Inflammatory macrophage treated with lipopolysaccharide for 4 hours (primary cell): Measurements from ENCODE around the gene RAP1A.
"Not testable (repeated sequence)": the region's sequence is repeated elsewhere in the genome, so short reads cannot be mapped to it uniquely, and the experiment has no call there.

ENCODE experiments used
- DNase-seq: peaks from one replicate; pipeline ENCODE4 v3.0.0-alpha.2; 2020

RAP1A gene

GRCh38 chr1:111598544-111598943, 21.0 kb upstream of the RAP1A start:
- no peak for DNase-seq

DNA sequence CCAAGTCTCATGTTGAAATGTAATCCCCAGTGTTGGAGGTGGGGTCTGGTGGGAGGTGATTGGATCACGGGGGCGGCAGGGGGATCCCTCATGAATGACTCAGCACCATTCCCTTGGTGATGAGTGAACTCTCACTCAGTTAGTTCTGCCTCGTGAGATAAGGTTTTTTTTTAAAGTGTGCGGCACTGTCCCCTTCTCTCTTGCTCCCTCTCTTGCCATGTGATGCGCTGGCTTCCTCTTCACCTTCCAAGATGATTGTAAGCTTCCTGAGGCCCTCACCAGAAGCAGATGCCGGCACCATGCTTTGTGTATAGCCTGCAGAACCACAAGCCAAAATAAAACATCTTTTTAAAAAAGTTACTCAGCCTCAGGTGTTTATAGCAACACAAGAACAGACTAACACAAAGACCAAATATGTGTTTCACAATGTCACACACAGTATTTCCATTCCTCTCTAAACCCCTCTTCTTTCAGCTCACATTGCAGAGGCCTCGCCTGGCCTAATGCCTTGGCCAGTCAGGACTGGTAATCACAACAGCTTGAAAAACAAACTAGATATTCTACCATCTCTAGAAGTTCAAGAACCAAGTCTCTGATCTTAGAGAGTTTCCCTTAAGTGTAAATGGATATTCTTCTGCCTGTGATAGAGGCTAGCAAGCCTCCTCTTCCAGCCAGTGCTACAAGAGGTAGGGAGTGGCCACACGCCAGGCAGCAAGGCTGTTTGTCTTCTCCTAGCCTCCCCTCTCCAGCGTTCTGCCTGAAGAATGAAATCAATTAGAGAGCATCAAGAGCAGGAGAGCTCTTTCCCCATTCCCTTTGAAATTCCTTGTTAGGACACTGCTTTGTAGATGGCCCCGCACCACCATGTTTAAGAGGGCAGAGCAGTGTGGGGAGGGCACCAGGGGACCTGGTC, 19.6 kb upstream of the RAP1A start:
- no peak for DNase-seq

GRCh38 chr1:111600886-111601386, 18.7 kb upstream of the RAP1A start:
- DNase-seq, result no peak

- peak; percentile 44 for DNase-seq
Observed at GRCh38 chr1:111602302-111602701, 17.3 kb upstream of the RAP1A start.

DNA sequence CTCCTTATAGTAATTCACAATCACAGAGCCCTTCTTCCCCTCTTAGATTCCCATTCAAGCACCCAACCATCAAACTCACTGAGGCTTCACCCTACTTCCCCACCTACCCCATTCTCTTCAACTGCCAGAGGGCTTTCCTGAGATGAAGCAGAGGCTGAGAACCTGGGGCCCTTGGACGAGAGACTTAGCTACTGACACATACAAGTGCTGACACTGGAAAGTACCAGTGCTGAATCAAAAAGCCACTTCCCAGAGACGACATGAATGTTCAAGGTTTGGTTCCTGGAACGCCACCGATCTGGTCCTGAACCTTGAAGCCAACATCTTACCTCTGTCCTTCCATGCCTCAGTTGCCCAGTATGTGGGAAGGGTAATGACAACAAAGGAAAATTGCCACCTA, 16.6 kb upstream of the RAP1A start:
- no peak for DNase-seq

DNA sequence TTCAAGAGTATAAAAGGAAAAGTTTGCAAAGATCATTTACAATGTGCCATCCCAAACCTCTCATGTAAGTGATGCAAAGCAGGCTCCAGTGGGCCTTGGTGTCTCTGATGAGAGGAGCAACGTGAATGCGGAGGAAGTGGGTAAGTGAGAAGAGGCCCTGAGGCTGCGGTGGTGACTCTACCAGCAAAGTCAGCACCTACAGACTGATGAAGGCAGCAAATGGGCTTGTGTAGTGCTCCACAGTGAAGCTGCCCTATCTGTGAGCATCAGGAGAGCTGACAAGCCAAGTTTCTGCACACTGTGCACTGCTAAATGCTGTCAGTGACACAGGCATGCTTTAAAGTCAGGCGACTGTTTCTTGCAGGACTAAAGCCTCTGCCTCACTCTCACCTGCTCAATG, 15.6 kb upstream of the RAP1A start:
- DNase-seq, result no peak

GRCh38 chr1:111604931-111605330, 14.7 kb upstream of the RAP1A start:
- DNase-seq, result no peak

GRCh38 chr1:111605576-111605975, 14.0 kb upstream of the RAP1A start:
- DNase-seq, result peak; percentile 35

GRCh38 chr1:111606457-111607215, 13.0 kb upstream of the RAP1A start:
- DNase-seq, result not testable (repeated sequence)

DNA sequence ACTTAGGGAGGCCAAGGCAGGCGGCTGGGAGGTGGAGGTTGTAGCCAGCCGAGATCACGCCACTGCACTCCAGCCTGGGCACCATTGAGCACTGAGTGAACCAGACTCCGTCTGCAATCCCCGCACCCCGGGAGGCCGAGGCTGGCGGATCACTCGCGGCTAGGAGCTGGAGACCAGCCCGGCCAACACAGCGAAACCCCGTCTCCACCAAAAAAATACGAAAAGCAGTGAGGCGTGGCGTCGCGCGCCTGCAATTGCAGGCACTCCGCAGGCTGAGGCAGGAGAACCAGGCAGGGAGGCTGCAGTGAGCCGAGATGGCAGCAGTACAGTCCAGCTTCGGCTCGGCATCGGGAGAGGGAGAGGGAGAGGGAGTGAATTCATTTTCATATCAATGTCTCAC, 11.1 kb upstream of the RAP1A start:
- not testable (repeated sequence) for DNase-seq

DNA sequence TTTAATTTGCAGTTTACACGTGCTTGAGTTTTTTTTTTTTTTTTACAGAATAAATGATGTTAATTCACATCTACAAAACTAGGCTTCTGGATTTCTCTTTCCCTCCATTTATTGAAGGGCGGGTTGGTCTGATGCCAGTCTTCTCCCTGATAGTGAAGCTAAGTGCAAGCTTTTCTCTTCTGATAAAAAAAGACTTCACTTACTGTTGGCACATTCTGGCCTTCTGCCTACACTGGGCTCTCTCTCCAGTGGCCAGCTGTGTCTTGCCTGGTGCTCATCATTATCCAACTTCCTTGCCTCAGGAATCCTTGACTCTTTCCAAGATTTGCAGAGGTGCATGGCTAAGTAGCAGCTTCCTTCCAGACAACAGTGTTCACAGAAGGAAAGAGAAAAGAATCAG, 7.6 kb upstream of the RAP1A start:
- DNase-seq, result no peak

DNA sequence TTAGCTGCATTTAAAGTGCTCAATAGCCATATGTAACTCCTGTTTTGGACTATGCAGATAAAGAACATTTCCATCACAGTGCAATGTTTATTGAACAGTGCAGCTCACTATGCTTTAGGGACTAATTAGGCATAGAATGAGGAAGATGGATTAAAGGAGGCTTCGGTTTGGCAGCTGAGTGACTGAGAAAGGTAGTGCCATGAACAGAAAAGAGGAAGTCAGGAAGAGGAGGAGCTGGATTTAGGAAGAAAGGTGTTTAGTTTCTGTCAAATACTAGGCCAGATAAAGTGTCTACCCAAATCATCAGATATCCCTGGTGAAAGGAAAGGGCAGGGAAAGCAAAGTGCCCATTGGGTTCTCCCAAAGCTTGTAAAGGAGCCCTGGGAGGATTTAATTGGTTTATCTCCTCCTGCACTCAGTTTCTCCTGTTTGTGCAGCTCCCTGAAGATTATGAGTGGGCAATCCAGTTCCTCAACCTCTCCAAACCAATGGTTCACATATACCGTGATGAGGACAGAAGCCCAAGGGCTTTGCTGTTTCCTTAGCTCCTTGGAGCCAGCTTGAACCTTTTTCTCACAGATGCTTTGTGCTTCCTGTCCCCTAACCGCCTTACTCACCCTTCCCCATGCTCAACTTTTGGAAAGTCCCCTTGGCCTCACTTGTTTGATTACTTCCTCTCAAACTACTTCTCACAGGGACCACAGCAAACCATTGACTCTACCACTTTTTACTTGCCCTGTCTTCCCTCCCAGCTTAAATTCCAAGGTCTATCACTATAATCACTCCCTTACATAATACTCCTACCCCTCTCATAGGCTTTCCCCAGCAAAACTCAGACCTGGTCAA, 3.5 kb upstream of the RAP1A start:
- DNase-seq, result peak; percentile 90

DNA sequence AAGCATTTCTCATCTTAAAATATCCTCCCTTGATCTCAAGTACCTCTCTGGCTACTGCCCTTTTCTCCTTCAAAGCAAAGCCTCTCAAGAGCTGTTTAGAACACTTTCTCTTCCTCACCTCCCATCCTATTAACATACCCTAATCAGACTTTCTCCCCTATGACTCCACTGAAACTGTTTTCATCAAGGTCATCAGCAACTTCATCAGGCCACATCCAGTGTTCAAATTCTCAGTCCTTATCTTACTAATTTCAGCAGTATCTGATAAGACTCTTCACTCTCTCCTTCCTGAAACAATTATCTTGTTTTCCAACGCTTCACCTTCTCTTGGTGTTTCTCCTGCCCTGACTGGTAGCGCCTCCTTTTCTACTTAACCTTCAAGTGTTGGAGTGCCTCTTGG, 1.5 kb upstream of the RAP1A start:
- DNase-seq, result no peak

GRCh38 chr1:111618961-111619634, 491 bp upstream of the RAP1A start:
- no peak for DNase-seq

- DNase-seq, result peak; percentile 72
Observed at GRCh38 chr1:111620441-111620971, 917 bp downstream of the RAP1A start.

GRCh38 chr1:111621050-111621449, 1.5 kb downstream of the RAP1A start:
- DNase-seq, result peak; percentile 79

DNA sequence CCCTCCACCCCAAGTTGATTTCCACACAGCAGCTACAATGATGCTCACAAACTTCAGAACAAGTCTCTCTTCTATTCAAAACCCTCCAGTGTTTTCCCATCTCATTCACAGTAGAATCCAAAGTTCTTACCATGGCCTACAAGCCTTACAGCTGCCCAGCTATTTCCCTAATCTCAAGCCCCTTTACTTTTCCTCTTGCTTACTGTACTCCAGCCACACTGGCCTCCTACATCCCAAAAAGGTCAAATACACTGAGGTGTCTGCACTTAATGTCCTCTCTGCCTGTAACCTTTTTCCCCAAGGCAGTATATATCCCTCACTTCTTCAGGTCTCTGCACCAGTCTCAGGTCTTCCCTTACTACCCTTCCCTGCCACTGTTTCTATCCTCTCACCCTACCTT, 2.6 kb downstream of the RAP1A start:
- no peak for DNase-seq

DNA sequence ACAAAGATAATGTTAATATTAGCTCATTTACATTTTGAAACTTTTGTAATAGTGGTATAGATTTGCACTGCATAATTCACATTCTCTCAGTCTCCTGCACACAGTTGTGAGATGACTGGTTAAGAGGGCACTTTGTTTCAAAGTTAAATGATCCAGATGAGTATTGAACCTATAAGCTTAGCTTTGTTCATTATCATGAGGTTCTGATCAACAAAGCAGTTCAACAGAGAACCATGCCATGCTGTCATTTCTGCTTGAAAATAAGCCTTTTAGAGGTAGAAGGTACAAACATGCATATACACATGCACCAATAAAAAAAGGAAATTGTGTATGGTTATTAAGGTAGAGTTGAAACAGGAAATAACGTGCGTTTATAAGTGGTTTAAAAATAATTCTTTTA, 4.8 kb downstream of the RAP1A start:
- DNase-seq, result no peak

- no peak for DNase-seq
Observed at GRCh38 chr1:111625276-111625675, 5.7 kb downstream of the RAP1A start.

GRCh38 chr1:111628153-111628552, 8.6 kb downstream of the RAP1A start:
- no peak for DNase-seq

DNA sequence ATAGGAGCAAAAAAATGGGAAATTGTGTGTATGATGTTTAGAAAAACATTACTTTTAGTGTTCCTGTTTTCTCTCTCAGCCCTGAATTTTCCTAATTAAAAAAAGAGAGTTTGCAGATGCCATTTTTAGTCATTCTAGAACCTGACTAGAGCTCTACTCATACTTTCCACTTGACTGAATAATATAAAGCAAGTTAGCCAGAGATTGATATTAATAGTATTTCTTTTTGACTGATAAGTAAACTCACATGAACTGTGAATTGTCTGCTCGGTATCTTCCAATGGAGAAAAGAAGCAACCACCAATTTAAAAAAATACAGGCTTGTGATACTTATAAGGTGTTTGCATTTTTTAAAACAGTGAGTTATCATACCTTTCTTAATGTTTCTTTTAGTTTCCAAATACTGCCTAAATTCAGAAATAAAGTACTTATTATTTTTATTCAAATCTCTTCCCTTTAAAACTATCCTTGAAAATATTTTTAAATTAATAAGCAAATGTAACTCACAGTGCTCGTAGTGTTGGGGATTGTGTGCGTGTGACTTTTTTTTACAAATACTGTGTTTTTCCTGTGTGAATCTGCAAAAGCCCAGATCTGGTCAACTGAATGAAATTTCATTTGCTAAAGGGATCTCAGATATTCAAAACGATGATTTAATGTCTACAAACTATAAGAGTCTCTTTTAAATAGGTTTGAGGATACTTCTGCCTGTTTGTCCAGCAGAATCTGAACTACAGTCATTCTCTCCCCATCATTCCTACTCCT, 9.8 kb downstream of the RAP1A start:
- DNase-seq, result no peak
